Activated effector memory CD4-positive, alpha-beta T cell treated with anti-CD3 and anti-CD28 coated beads, Interleukin-2, amount 50 U/mL, for 16 hours (primary cell): ENCODE results near the gene GALNT9.
"Not testable (repeated sequence)": the region's sequence is repeated elsewhere in the genome, so short reads cannot be mapped to it uniquely, and the experiment has no call there.

Source experiments
- DNase-seq: peaks from one replicate; pipeline ENCODE4 v3.0.0-alpha.2; 2020

GALNT9 gene

GRCh38 chr12:132152953-132153352 is 176.4 kb downstream of the GALNT9 start:
- DNase-seq: no peak

- DNase-seq: no peak
Measured at GRCh38 chr12:132152411-132152821, 177.0 kb downstream of the GALNT9 start.

- no peak for DNase-seq
Measured at GRCh38 chr12:132151766-132152410, 177.5 kb downstream of the GALNT9 start.

- no peak for DNase-seq
Measured at GRCh38 chr12:132151145-132151765, 178.1 kb downstream of the GALNT9 start.

GRCh38 chr12:132150780-132151144 is 178.6 kb downstream of the GALNT9 start:
- no peak for DNase-seq

GRCh38 chr12:132149526-132149925 is 179.9 kb downstream of the GALNT9 start:
- not testable (repeated sequence) for DNase-seq

GRCh38 chr12:132148368-132149045 is 180.9 kb downstream of the GALNT9 start:
- no peak for DNase-seq

- DNase-seq: peak; percentile 62
Measured at GRCh38 chr12:132147423-132148367, 181.7 kb downstream of the GALNT9 start.

- DNase-seq: peak; percentile 51
Measured at GRCh38 chr12:132146772-132147422, 182.5 kb downstream of the GALNT9 start.
